GM19193 (cell line): ENCODE measurements around the gene SDK2.

Experiments used
- POLR2A ChIP-seq: IDR thresholded peaks from 4 replicates; pipeline ENCODE4 v1.6.1; 2011; ENCODE audit not compliant: insufficient read depth, insufficient read length; ENCODE audit errors: extremely low read depth

SDK2 gene

DNA sequence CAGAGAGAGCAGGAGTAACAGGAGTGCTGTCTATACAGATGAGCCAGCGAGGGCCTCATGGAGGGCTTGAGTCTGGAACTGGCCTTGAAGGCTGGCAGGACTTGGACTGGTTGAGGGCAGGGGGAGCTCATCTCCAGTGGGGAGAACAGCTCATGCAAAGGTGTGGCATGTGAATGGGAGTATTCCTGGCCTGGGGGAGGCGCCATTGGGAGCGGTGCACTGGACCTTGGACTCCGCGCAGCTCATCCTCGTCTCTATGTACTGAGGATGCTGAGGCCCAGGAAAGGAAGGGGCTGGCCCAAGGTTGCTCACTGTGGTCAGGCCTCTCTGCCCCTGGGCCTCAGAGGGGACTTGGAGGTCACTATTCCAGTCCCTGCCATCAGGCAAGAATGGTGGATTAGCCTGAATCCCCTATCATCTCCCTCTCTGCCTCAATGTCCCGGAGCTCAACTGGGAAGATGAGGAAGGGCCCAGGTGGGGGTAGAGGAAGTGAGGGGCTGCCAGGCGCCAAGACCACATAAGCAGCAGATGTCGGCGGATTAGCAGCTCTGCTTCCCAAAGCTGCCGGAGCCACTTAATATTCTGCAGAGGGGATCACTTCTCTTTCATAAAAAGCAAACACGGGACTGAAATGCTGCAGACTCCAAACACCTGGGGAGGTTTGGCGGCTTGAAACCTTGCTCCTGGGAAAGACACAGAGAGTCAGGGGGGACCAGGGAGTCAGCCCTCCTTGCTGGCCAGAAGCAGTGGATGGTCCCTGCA, 88.9 kb downstream of the SDK2 start:
- TF ChIP-seq POLR2A: no peak

DNA sequence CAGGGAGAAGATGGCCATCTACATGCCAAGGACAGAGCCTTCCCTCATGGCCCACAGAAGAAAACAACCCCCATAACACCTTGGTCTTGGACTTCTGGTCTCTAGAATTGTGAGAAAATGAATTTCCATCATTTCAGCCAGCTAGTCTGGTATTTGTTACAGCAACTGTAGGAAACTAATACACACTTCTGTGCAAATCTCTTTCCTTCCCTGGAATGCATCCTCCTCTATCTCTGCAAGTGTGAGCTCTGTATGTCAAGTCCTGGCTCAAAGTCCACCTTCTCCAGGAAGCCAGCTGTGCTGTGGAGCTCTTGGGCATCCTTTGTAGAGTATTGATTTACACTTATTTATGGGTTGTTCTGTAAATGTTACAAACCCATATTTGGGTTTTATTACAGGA, 89.7 kb downstream of the SDK2 start:
- no peak for TF ChIP-seq POLR2A

DNA sequence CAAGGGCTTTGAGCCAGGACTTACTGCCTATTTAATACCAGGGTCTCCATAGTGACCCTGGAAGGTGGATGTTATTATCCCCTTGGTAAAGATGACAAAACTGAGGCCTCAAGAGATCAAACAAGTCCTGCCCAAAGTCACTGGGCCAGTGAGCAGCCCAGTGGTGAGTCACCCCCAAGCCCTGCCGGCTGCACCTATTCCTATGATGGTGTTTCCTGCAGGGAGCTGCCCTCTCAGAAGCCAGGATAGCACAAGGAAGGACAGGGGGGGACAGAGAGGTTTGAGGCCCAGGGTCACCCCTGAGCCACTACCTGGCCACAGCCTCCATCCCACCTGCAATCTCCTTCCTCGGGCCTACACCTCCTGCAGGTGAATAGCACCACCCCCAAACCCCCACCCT, 90.9 kb downstream of the SDK2 start:
- TF ChIP-seq POLR2A: no peak

DNA sequence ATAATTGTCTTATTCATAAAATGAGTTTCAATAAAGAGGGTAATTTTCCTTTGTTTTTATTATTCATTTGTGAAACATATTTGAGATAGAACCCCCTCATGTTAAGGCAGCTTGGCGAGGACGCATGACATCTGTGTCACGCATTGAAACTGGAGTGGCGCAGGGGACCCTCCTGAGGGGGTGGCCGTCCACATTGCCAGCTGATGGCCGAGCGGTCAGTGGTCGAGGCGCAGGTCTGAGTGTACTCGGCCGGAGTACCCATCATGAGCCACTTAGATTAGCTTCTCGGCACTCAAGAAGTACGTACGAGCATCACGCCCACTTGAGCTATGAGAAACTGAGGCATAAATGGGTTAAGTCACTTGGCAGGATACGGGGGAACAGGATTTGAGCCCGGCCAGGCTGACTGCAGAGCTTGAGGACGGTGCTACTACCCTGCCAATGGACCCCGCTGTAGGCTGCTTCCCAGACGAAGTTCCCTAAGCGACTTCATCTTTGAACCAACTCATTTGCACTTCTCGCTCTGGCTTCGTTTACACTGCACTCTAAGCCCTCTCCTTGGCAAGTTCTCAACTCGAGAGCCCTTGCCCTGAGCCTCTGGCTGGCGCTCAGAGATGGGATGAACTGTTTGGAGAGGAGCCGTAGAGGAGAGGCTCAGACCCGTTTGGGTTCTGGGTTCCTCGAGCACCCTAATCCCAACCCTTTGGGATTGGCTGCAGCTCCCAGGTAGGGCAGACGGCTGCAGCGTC, 91.8 kb downstream of the SDK2 start:
- no peak for TF ChIP-seq POLR2A

DNA sequence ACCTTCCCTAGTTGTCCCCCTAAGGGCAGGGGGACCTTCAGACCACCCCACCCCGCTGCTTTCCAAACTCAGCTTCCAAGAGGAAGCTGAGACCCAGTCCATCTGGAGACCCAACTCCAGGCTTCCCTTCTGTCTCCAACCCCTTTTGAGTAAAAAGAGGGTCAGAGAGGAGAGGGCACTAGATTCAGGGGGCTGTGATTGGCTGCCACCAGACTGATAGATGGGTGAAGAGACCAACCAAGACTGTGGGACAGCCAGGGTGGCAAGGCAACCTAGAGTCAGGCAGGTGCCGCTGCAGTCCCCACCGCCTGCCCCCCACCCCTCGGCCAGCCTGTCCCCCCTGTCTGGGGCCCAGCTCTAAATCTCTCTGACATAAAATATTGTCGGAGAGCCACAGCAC, 92.5 kb downstream of the SDK2 start:
- no peak for TF ChIP-seq POLR2A

DNA sequence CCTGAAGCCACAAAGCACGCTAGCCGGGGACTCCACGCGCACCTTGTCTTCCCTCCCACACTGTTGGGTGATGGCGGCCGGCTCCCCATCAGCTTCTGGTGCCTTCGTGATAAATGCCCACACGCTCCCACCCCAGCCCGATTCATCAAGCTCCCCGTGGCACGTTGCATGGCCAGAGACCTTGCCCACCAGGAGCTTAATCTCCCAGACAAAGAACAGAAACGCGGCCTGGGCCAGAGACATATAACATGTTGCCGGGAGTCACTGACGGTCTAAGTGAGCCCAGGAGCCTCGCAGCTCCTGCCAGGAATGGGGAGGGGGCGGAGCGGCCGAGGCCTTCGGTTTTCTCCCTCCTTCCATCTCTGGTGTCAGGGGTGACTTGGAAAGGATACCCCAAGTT, 93.1 kb downstream of the SDK2 start:
- no peak for TF ChIP-seq POLR2A

DNA sequence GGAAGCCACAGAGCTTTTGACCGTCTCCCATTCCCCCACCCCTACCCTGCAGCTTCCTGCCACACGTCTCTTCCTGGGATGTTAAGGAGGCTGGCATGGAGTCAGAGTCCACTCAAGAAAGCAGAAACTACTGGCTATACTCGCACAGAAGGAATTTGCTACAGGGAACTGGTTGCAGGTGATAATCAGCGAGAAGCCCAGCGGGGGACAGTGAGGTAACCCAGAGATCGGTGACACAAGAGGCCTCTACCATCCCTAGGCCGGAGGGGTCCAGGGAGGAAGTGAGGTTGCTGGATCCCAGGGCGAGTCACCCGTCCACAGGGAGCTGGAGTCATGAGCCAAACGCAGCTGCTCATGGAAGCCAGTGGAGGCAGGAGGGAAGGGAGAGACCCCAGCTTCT, 93.7 kb downstream of the SDK2 start:
- no peak for TF ChIP-seq POLR2A

DNA sequence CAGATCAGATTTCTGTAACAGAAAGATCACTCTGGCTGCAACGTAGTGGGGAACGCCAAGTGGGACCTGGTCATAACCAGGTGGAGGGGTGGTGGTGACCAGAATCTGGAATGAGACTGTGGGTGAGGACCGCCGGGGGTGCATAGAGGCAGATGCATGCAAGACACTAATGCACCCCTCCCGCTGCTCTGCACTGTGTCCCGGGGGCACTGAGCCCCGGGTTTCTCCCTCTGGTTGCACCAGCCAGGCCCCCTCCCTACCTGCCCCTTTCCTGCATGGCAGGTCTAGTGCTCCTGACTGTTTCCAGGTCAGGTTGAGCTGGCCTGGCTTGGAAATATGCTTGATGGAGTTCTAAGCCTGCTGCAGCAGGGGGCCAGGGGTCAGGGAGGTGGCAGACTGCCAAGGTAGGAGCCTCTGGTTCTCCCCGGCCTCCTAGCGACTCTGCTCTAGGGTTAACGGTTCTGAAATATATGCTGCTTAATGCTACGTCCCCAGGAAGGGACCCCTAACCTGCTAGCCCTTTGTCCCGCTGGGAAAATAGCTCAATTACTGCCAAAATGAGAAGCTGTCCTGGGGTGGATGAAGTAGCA, 94.3 kb downstream of the SDK2 start:
- TF ChIP-seq POLR2A: no peak

DNA sequence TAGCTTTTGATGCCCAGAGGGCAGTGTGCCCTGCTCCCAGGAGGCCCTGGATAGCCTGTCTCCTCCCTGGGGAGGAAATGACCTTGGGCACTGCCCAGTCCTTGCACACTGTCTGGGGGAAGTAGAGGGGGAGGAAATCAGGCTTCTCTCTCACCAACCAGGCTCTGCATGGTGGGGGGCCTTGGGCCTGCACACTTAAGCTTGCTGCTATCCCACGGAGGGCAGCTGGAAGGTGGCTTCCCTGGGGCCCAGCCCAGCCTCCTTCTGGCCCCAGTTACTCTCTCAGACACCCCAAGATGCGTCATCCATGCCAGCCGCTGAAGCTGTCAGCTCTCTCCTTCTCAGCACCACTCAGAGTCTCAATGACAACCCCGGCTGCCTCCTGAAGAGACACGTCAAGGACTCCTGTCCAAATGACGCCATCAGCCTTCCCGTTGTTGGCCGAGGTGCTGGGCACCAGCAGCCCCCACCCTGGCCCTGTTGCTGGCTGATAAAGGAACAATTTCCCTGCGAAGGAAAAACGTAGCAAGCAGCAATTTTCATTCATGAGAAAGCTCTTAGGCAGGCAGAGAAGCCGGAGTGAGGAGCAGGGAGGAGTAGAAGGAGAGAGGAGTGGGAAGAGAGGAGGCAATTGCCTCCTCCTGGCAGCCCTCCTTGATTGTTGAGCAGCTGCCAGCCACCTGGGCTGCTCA, 95.5 kb downstream of the SDK2 start:
- no peak for TF ChIP-seq POLR2A

DNA sequence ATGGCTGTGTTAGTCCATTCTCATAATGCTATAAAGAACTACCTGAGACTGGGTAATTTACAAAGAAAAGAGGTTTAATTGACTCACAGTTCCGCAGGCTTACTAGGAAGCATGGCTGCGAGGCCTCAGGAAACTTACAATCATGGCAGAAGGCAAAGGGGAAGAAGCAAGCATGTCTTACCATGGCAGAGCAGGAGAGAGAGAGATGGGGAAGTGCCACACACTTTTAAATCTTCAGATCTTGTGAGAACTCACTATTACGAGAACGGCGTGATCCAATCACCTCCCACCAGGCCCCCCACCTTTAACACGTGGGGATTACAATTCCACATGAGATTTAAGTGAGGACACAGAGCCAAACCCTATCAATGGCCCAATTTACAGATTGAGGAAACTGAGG, 96.5 kb downstream of the SDK2 start:
- no peak for TF ChIP-seq POLR2A

DNA sequence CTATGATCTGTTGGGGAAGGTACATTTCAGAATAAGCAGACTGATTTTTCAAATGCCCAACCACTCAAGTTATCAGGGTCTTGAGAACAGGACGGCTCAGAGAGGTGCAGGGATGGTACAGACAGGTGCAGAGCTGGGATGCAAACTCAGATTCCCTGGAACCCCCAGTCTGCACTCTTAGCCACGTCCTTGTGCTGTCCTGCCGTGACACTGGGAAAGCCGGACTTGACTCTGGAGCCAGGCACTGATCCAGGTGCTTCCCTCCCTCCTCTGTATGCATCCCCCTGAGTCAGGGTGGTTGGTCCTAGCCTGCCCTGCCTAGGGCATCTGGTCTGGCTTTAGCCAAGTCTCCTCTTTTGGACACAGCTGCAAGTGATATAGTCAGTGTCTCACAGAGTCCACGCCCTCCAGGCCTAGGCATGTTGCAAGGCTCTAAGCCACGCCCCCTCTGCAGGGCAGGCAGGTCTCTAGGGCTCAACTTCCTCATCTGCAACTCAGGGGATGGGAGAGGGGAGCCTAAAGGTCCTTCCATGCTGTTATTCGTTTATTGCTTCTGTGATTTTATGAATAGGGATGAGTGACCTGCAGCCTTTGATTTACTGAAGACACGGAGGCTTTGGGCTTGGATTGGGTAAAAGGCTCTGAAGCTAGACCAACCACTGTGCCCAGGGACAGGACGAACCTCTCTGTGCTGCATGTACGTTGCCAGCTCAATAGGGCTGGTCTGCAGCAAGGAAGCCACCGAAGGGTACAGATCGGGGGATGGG, 97.3 kb downstream of the SDK2 start:
- TF ChIP-seq POLR2A: no peak

DNA sequence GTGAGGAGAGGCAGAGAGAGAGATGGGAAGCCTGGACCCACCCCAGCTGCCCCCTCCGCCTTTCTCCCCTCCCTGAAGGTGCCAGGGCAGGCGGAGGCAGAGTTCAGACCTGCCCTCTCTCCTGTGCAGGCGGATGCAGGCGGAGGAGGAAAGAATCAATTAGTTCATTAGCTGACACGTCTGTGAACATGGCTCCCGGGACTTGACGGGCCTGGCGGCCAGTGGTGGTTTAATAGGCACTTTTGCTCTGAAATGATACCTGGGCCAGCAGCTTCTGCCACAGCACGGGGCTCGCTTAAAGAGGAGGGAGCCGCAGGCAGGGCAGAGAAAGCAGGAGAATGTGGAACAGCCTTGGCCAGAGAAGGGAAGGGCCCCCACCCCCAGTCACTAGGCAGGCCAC, 98.1 kb downstream of the SDK2 start:
- TF ChIP-seq POLR2A: no peak

DNA sequence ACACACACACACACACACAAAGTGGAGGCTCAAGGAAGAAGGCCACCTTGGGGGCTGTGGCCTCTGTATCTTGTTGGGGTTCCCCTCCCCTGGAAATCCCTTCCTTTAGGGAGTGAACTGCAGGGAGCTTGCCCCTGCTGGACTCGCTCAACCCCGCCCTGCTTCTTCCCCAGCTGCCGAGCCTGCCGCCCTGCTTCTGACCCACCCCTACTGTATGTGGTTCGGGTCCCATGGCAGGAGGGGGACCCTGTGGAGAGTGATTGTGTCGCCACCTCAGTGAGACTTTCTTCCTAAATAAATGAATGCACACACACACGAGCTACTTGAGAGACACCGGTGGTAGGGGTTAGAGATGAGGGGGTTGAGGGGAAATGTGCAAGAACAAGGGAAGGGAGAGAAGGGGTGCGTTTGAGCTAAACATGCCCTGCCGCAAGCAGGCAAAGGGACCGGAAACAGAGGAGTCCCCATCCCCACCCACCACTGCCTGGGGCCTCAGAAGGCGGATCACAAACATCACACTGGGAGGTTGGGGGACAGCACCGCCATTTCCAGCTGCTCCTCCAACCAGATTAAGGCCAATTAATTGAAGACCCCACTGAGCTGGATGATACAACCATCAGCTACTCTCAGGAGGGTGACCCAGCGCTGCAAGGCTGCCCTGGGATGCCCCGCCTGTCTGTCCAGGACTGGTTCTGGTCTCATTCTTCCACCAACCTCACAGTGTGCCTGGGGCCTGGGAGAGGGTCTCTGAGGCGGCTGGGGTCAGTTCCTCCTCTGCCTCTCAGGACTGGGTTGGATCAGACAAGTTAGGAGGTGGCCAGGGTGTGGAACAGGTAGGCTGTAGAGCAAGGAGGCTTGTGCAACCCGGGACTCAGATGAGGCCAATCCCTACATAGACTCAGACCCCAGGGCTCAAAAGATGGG, 98.9 kb downstream of the SDK2 start:
- no peak for TF ChIP-seq POLR2A

DNA sequence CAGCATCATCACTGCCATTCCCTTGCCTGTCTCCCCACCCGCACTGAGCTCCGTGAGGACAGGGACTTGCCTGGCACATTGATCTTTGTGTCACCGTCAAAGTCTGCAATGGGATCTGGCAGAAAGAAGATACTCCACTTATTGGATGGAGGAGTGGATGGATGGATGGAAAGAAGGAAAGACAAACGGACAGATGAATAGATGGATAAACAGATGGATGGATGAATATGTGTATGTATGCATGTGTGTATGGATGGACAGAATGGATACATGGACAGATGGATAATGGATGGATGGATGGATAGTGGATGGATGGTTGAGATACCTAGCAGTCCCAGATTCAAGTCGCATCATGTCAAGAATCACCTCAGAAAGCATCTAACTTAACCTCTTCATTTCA, 99.9 kb downstream of the SDK2 start:
- no peak for TF ChIP-seq POLR2A
